Measurements from ENCODE around the gene HSPA6. TPM values are rescaled to one million over a fixed set of nuclear protein-coding genes. Genes with fewer than 3 reads are reported as not detected.

Gene HSPA6
- polyA plus RNA-seq, 3 donors from 2014 or later = 0.61 to 8.8 (median 6.9) TPM

Other genes starting within 250 kb of the HSPA6 start
- not detected for gene MPZ, start 214.6 kb upstream of the HSPA6 start, polyA plus RNA-seq
- 100 to 1,000 TPM; 260 to 415 (median 324) TPM for gene SDHC, start 210.2 kb upstream of the HSPA6 start, polyA plus RNA-seq
- gene CFAP126, start 156.7 kb upstream of the HSPA6 start, polyA plus RNA-seq = not detected
- 1 to 10 TPM in 2 of 3 donors, under 1 TPM in 1; 0.71 to 5.2 (median 2.1) TPM for gene FCGR2A, start 19.1 kb upstream of the HSPA6 start, polyA plus RNA-seq
- 1,000 to 10,000 TPM in 2 of 3 donors, 100 to 1,000 TPM in 1; 491 to 1,637 (median 1,471) TPM for gene FCGR3A, start 25.3 kb downstream of the HSPA6 start, polyA plus RNA-seq
- gene FCGR3B, start 106.6 kb downstream of the HSPA6 start, polyA plus RNA-seq = 10 to 100 TPM in 1 of 3 donors, 1 to 10 TPM in 2; 6.3 to 14.9 (median 8.8) TPM
- 10 to 100 TPM in 1 of 3 donors, 1 to 10 TPM in 2; 1.9 to 21.0 (median 8.6) TPM for gene FCGR2B, start 138.6 kb downstream of the HSPA6 start, polyA plus RNA-seq
- gene FCRLA, start 182.7 kb downstream of the HSPA6 start, polyA plus RNA-seq = under 1 TPM; 0.36 to 0.48 (median 0.42) TPM
- gene FCRLB, start 197.0 kb downstream of the HSPA6 start, polyA plus RNA-seq = 10 to 100 TPM in 2 of 3 donors, 1 to 10 TPM in 1; 6.7 to 14.6 (median 10.6) TPM
- 100 to 1,000 TPM in 1 of 3 donors, 10 to 100 TPM in 2; 69.5 to 104 (median 71.7) TPM for gene DUSP12, start 225.2 kb downstream of the HSPA6 start, polyA plus RNA-seq
- gene ATF6, start 241.8 kb downstream of the HSPA6 start, polyA plus RNA-seq = 10 to 100 TPM; 10.3 to 14.2 (median 11.0) TPM